ENCODE measurements around the gene DNASE2.

GRCh38 chr19:12840091-12841079 is 40.9 kb downstream of the DNASE2 start:
- TF ChIP-seq POLR2AphosphoS5 (IDR thresholded peaks at IDR 0.05; ENCODE audit: low read depth, low read length) (no peak), CTCF (IDR thresholded peaks at IDR 0.05) (no peak), REST (IDR thresholded peaks at IDR 0.05; ENCODE audit: insufficient read depth in 1 of 2, low read depth in 2 of 2, low read length in 1 of 2) (no peak), SIN3A (IDR thresholded peaks at IDR 0.05; ENCODE audit: borderline replicate concordance, insufficient read depth, low read depth, low read length) (no peak), TCF7L2 (IDR thresholded peaks at IDR 0.05; ENCODE audit: low read depth, low read length) (no peak)
